Measurements from ENCODE around the gene KIF18B.

DNA sequence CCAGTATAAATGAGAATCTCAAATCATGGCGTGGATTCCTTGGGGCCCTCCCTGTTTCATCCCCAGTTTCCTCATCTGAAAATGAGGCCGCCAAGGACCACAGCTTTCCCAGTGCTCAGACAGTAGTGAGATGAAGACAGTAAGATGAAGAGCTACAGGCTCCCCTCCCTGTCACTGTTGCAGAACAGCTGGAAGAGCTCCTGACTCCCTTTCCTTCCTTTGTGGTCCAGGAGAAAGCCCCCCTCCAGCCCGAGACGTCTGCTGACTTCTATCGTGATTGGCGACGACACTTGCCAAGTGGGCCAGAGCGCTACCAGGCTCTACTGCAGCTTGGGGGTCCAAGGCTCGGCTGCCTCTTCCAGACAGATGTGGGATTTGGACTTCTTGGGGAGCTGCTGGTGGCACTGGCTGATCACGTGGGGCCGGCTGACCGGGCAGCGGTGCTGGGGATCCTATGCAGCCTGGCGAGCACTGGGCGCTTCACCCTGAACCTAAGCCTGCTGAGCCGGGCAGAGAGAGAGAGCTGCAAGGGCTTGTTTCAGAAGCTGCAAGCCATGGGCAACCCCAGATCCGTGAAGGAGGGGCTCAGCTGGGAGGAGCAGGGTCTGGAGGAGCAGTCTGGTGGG lies 45.3 kb downstream of the KIF18B start:
- TF ChIP-seq, protein P1, sequence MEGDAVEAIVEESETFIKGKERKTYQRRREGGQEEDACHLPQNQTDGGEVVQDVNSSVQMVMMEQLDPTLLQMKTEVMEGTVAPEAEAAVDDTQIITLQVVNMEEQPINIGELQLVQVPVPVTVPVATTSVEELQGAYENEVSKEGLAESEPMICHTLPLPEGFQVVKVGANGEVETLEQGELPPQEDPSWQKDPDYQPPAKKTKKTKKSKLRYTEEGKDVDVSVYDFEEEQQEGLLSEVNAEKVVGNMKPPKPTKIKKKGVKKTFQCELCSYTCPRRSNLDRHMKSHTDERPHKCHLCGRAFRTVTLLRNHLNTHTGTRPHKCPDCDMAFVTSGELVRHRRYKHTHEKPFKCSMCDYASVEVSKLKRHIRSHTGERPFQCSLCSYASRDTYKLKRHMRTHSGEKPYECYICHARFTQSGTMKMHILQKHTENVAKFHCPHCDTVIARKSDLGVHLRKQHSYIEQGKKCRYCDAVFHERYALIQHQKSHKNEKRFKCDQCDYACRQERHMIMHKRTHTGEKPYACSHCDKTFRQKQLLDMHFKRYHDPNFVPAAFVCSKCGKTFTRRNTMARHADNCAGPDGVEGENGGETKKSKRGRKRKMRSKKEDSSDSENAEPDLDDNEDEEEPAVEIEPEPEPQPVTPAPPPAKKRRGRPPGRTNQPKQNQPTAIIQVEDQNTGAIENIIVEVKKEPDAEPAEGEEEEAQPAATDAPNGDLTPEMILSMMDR (IDR thresholded peaks at IDR 0.05; ENCODE audit: low read length) = no peak
- no peak for TF ChIP-seq EZH2 (IDR thresholded peaks at IDR 0.05; ENCODE audit: borderline replicate concordance, low read length)
